DMS 273 (cell line): ENCODE measurements around the gene KRTAP10-9.
"Not testable (repeated sequence)": the region's sequence is repeated elsewhere in the genome, so short reads cannot be mapped to it uniquely, and the experiment has no call there.

Experiments used
- DNase-seq: peaks from one replicate; lab custom pipeline; 2025; ENCODE audit not compliant: unreplicated experiment; lab: John Stamatoyannopoulos, UW

The KRTAP10-9 gene

GRCh38 chr21:44594406-44594916, 32.4 kb upstream of the KRTAP10-9 start:
- no peak for DNase-seq

GRCh38 chr21:44595524-44595923, 31.4 kb upstream of the KRTAP10-9 start:
- no peak for DNase-seq

GRCh38 chr21:44596068-44596725, 30.7 kb upstream of the KRTAP10-9 start:
- no peak for DNase-seq

GRCh38 chr21:44598061-44598460, 28.8 kb upstream of the KRTAP10-9 start:
- DNase-seq, result no peak

GRCh38 chr21:44599264-44600029, 27.4 kb upstream of the KRTAP10-9 start:
- no peak for DNase-seq

GRCh38 chr21:44600118-44600978, 26.5 kb upstream of the KRTAP10-9 start, which contains the start of gene KRTAP10-7:
KRTAP10-7 (plus strand) TSS chr21:44600597; CDS start chr21:44600622, 25 bp downstream.
- not testable (repeated sequence) for DNase-seq

GRCh38 chr21:44601091-44601490, 25.8 kb upstream of the KRTAP10-9 start:
- peak; percentile 86 for DNase-seq

- peak; percentile 78 for DNase-seq
Observed at GRCh38 chr21:44601596-44602462, 25.1 kb upstream of the KRTAP10-9 start.

- DNase-seq, result no peak
Observed at GRCh38 chr21:44602463-44602850, 24.4 kb upstream of the KRTAP10-9 start.

GRCh38 chr21:44603109-44603875, 23.6 kb upstream of the KRTAP10-9 start:
- no peak for DNase-seq

GRCh38 chr21:44603911-44604310, 23.0 kb upstream of the KRTAP10-9 start:
- no peak for DNase-seq

- DNase-seq, result no peak
Observed at GRCh38 chr21:44606495-44606894, 20.4 kb upstream of the KRTAP10-9 start.

GRCh38 chr21:44609193-44609592, 17.7 kb upstream of the KRTAP10-9 start:
- no peak for DNase-seq

GRCh38 chr21:44610157-44610843, 16.6 kb upstream of the KRTAP10-9 start:
- DNase-seq, result not testable (repeated sequence)

GRCh38 chr21:44611551-44611950, 15.3 kb upstream of the KRTAP10-9 start:
- DNase-seq, result no peak

GRCh38 chr21:44612029-44612486, 14.8 kb upstream of the KRTAP10-9 start, which contains the start of gene KRTAP10-8:
KRTAP10-8 (plus strand) TSS chr21:44612079; CDS start chr21:44612101, 22 bp downstream.
- DNase-seq, result peak; percentile 44

- DNase-seq, result no peak
Observed at GRCh38 chr21:44612669-44613229, 14.1 kb upstream of the KRTAP10-9 start.

- no peak for DNase-seq
Observed at GRCh38 chr21:44613386-44614155, 13.3 kb upstream of the KRTAP10-9 start.
